Activated CD4-positive, alpha-beta T cell treated with anti-CD3 and anti-CD28 coated beads for 24 hours (primary cell): Measurements from ENCODE around the gene PEDS1.
"Not testable (repeated sequence)": the region's sequence is repeated elsewhere in the genome, so short reads cannot be mapped to it uniquely, and the experiment has no call there.

Source experiments
- DNase-seq, 2 donors: peaks; one replicate each; pipeline ENCODE4 v3.0.0-alpha.2; 2020; ENCODE audit warnings: low read depth in 2 of 2

The PEDS1 gene

GRCh38 chr20:50153500-50154377, at the start of gene PEDS1:
PEDS1 (minus strand) TSS chr20:50153723; CDS start chr20:50153637, 86 bp downstream.
- DNase-seq: peak; percentile 62 to 70

DNA sequence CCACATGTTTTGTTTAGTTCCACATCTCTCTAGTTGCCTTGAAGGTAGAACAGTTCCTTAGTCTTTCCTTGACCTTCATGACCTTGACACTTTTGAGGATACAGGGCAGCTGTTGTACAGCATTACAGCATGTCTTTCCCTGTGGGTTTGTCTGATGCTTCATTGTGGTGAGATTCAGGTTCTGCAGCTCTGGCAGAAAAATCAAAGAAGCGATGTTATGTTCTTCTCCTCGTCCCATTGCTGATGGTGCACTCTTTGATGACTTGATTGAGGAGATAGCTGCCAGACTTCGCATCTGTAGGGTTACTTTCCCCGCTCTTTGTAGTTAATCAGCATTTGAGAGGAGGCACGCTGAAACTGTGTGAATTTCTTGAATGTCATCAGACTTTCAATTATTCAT, 49.2 kb upstream of the PEDS1 start:
- no peak for DNase-seq

- DNase-seq: not testable (repeated sequence)
Measured at GRCh38 chr20:50201710-50202109, 48.2 kb upstream of the PEDS1 start.

GRCh38 chr20:50200482-50201104, 47.1 kb upstream of the PEDS1 start:
- no peak for DNase-seq

DNA sequence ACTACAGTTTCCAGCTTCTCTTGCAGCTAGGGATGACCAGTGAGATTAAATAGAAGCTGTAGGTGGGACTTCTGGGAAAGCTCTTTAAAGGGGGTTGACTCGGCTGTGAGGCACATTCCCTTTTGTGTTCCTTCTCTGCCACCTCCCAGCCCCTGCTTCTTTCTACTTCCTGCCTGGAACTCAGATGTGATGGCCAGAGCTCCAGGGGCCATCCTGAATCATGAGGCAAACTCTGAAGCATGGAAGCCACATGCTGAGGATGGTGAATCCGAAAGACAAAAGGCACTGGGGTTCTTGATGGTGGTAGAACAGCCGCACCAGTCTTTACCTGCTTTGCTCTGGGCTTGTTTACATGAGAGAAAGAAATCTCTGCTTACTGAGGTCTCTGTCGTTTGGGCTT, 46.2 kb upstream of the PEDS1 start:
- DNase-seq: no peak

DNA sequence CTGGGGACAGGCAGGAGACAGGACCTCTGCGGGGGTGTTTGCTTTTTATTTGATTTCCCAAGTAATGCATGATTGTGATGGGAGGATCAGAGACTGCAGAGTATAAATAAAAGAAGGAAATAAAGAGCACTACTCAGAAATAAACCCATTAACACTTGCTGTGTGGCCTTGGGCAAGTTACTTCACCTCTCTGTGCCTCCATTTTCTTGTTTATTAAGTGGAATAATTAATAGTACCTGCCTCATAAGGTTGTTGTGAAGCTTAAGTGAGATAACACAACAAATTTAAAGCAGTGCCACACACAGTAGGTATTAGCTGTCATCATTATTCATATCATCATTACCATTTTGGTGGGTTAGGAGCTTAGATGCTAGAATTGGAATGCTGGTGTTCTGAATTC, 45.2 kb upstream of the PEDS1 start:
- no peak for DNase-seq

GRCh38 chr20:50198180-50198666, 44.7 kb upstream of the PEDS1 start:
- DNase-seq: no peak

DNA sequence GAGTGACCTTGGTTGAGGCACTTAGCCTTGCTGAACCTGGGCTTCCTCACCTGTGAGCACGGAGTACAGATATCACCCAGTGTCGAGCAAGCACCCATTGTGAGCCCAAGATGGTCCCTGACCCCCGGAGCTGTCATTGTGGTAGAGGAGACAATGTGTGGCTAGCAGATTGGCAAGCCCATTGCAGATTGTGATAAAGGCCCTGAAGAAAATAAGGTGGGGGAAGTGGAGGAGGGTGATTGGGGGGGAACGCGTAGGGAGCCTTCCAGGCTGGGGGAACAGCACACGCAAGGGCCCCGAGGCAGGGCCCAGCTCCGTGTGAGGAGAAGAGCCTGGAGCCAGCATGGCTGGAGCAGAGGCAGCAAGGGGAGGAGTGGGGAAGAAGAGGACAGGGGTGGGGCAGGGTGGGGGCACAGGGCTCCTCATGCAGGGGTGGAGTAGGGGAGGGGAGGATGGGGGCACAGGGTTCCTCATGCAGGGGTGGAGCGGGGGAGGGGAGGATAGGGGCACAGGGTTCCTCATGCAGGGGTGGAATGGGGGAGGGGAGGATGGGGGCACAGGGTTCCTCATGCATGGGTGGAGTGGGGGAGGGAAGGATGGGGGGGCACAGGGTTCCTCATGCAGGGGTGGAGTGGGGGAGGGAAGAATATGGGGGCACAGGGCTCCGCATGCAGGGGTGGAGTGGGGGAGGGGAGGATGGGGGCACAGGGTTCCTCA, 44.1 kb upstream of the PEDS1 start:
- no peak for DNase-seq

- DNase-seq: no peak
Measured at GRCh38 chr20:50196896-50197295, 43.4 kb upstream of the PEDS1 start.

- no peak for DNase-seq
Measured at GRCh38 chr20:50196248-50196647, 42.7 kb upstream of the PEDS1 start.

DNA sequence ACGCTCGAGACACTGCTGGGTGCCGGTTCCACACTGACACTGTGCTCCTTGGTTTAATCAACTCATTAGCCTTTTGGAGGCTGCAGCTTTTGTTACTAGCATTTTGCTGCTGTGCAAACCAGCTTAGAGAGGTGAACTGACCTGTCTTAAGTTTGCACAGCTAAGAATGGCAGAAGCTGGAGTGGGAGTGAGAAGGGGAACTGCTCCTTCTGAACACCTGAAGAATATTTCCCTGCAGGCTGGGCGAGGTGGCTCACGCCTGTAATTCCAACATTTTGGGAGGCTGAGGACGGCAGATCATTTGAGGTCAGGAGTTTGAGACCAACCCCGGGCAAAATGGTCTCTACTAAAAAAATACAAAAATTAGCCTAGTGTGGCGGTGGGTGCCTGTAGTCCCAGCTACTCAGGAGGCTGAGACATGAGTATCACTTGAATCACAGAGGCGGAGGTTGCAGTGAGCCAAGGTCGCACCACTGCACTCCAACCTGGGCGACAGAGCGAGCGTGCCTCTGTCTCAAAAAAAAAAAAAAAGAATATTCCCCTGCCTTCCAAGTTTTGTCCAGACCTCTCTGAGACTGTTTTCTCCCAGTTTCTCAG, 42.1 kb upstream of the PEDS1 start:
- no peak for DNase-seq

GRCh38 chr20:50194831-50195523, 41.5 kb upstream of the PEDS1 start:
- no peak for DNase-seq

GRCh38 chr20:50194422-50194830, 40.9 kb upstream of the PEDS1 start:
- no peak for DNase-seq

DNA sequence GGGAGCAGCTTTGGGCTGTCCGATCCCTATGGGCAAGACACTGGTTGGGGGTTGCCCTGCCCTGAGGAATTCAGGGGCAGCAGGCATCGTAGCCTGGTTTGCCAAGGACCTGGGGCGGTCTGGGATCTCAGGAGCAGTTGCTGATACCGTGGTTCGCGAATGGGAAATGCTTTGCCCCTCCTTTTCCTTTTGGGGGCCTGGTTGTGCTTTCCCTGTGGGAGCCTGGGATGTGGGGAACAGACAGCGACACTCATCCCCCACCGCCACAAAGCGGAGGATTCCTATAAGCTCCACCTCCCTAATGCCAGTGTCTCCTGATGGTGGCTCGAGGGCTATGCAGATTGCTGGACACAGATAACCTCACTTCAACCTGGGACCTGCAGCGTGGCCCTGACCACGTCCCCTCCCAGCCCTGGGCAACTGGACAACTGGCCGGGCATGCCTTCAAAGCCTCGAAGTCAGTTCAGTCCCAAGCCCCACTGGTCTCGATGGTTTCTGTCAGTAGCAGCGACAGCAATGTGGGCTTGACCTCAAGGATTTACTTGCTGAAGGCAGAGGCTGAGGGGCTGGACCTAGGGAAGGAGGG, 40.4 kb upstream of the PEDS1 start:
- DNase-seq: no peak

GRCh38 chr20:50193199-50193835, 39.8 kb upstream of the PEDS1 start:
- DNase-seq: no peak

DNA sequence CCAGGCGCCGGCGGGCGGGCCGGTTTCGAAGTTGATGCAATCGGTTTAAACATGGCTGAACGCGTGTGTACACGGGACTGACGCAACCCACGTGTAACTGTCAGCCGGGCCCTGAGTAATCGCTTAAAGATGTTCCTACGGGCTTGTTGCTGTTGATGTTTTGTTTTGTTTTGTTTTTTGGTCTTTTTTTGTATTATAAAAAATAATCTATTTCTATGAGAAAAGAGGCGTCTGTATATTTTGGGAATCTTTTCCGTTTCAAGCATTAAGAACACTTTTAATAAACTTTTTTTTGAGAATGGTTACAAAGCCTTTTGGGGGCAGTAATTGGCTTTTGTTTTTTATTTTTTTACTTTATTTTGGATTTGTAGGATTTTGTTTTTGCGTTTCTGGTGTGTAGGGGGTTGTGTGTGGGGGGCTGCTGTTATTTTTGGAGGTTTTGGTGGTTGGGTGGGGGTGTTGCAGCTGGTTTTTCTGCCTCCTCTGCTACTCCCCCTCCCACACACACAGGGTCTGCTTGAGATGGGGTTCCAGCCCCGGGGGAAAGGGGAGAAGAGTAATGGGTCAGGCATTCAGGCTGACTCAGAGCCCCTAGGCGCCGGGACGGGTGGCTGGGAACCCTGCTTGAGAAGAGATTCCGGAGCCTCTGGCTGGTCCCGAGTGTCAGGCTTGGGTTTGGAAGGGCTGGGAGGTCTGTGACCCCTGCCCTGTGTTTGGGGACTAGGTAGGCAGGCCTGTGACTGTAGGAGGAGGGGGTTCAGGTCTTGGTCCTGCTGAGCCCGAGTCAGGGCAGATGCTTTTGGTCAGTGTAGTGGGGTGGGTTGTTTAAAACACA, 39.1 kb upstream of the PEDS1 start:
- peak; percentile 71 for DNase-seq

GRCh38 chr20:50191544-50192363, 38.2 kb upstream of the PEDS1 start:
- peak; percentile 34 to 39 for DNase-seq

- peak; percentile 35 to 45 for DNase-seq
Measured at GRCh38 chr20:50191065-50191543, 37.6 kb upstream of the PEDS1 start.
